Colonic mucosa (tissue), 4 donors: ENCODE data around the gene ITGA11. TPM values are rescaled to one million over a fixed set of nuclear protein-coding genes. Genes with fewer than 3 reads are reported as not detected.

ENCODE experiments used
- DNase-seq: peaks from one replicate; pipeline ENCODE4 v3.0.0-alpha.2; 2020
- H3K27ac ChIP-seq: fragments of 200-600 bp; one replicate; pipeline ENCODE4 v1.8.0; 2021
- H3K27me3 ChIP-seq: fragments of 200-600 bp; one replicate; pipeline ENCODE4 v1.8.0; 2021
- H3K36me3 ChIP-seq: fragments of 200-600 bp; one replicate; pipeline ENCODE4 v1.8.0; 2021
- H3K4me1 ChIP-seq: fragments of 200-600 bp; one replicate; pipeline ENCODE4 v1.8.0; 2021; ENCODE audit warnings: mild to moderate bottlenecking
- H3K4me3 ChIP-seq: fragments of 200-600 bp; one replicate; pipeline ENCODE4 v1.8.0; 2021
- H3K9ac ChIP-seq, 2 donors: one replicate each; pipeline ENCODE4 v1.7.0; 2013; ENCODE audit warnings: control low read depth in 2 of 2, low read depth in 2 of 2, low read length in 2 of 2
- H3K9me3 ChIP-seq: fragments of 200-600 bp; one replicate; pipeline ENCODE4 v1.8.0; 2021
- CTCF ChIP-seq: fragments of 200-600 bp; IDR thresholded peaks from one replicate; pipeline ENCODE4 v1.8.0; 2022; ENCODE audit warnings: antibody characterized with exemption, mild to moderate bottlenecking
- intact Hi-C: fragments of 100-400 bp; cut with DNase I; formaldehyde crosslinking; loops from one replicate; pipeline ENCODE4 v1.14.1; 2022
- total RNA-seq, 2 donors: library from RNA; stranded (reverse); fragmentation: NEBNext Ultra II Directional in 1 of 2; extraction: Animal tissue kit (Norgen Biotek cat#: 25700) in 1 of 2; gene quantifications; one replicate each; pipeline ENCODE4 v1.2.1, GENCODE V29; 2021
- donor health status: healthy.
- donor health status: DM: no; HTN: no; CAD: no.
- donor health status: DM: no; HTN: no; CAD: no.

ITGA11 gene
- total RNA-seq, 2 donors from 2014 or later, result 2.4 to 4.1 TPM

GRCh38 chr15:68315495-68316031 lies 116.4 kb downstream of the ITGA11 start:
- DNase-seq, result no peak
- no peaks in the 10 kb centered on the region for H3K36me3 ChIP-seq
- no peak overlapping the region for H3K9ac ChIP-seq
- H3K9me3 ChIP-seq, result no peaks in the 10 kb centered on the region
- intact Hi-C loops, result no loop called here
- TF ChIP-seq CTCF, result no peak
- no peaks in the 10 kb centered on the region for H3K27me3 ChIP-seq
- no peaks in the 10 kb centered on the region for H3K4me1 ChIP-seq
- H3K4me3 ChIP-seq, result no peak overlapping the region
- H3K27ac ChIP-seq, result no peak overlapping the region

GRCh38 chr15:68315035-68315434 lies 116.9 kb downstream of the ITGA11 start:
- no peak overlapping the region for H3K27ac ChIP-seq
- no peaks in the 10 kb centered on the region for H3K4me1 ChIP-seq
- no peaks in the 10 kb centered on the region for H3K36me3 ChIP-seq
- DNase-seq, result no peak
- no peak overlapping the region for H3K4me3 ChIP-seq
- no peak for TF ChIP-seq CTCF
- intact Hi-C loops, result no loop called here
- no peaks in the 10 kb centered on the region for H3K27me3 ChIP-seq
- H3K9ac ChIP-seq, result no peak overlapping the region
- no peaks in the 10 kb centered on the region for H3K9me3 ChIP-seq

GRCh38 chr15:68314563-68314962 lies 117.4 kb downstream of the ITGA11 start:
- H3K9ac ChIP-seq, result no peak overlapping the region
- DNase-seq, result no peak
- no peaks in the 10 kb centered on the region for H3K9me3 ChIP-seq
- no peak overlapping the region for H3K4me3 ChIP-seq
- no peak for TF ChIP-seq CTCF
- intact Hi-C loops, result no loop called here
- H3K27ac ChIP-seq, result no peak overlapping the region
- H3K36me3 ChIP-seq, result no peaks in the 10 kb centered on the region
- no peaks in the 10 kb centered on the region for H3K27me3 ChIP-seq
- H3K4me1 ChIP-seq, result no peaks in the 10 kb centered on the region

GRCh38 chr15:68313501-68314410 lies 118.2 kb downstream of the ITGA11 start:
- no peak for TF ChIP-seq CTCF
- Histone ChIP-seq H3K9ac (no peak overlapping the region), H3K4me3 (no peak overlapping the region), H3K27ac (no peak overlapping the region), H3K36me3 (no peaks in the 10 kb centered on the region), H3K27me3 (no peaks in the 10 kb centered on the region), H3K9me3 (no peaks in the 10 kb centered on the region), H3K4me1 (no peaks in the 10 kb centered on the region)
- no peak for DNase-seq
- intact Hi-C loops, result no loop called here

- Histone ChIP-seq H3K9me3 (no peaks in the 10 kb centered on the region), H3K36me3 (no peaks in the 10 kb centered on the region), H3K9ac (no peak overlapping the region), H3K4me1 (no peaks in the 10 kb centered on the region), H3K4me3 (no peak overlapping the region), H3K27ac (no peak overlapping the region), H3K27me3 (no peaks in the 10 kb centered on the region)
- intact Hi-C loops, result no loop called here
- TF ChIP-seq CTCF, result no peak
- no peak for DNase-seq
Observed at GRCh38 chr15:68312701-68313204, 119.2 kb downstream of the ITGA11 start.
